Ovary (tissue), 9 donors: ENCODE measurements around the gene AGT. TPM values are rescaled to one million over a fixed set of nuclear protein-coding genes. Genes with fewer than 3 reads are reported as not detected.
"Not testable (repeated sequence)": the region's sequence is repeated elsewhere in the genome, so short reads cannot be mapped to it uniquely, and the experiment has no call there.

ENCODE experiments used
- DNase-seq, 5 donors: peaks; one replicate each; pipeline ENCODE4 v3.0.0-alpha.2; 2019 to 2020
- H3K27ac ChIP-seq, 2 donors: fragments of 200-600 bp; one replicate each; pipeline versions ENCODE4 v1.5.1 to v1.8.0; 2019 to 2022
- H3K27me3 ChIP-seq: fragments of 200-600 bp; one replicate; pipeline ENCODE4 v1.8.0; 2022
- H3K36me3 ChIP-seq: fragments of 200-600 bp; sonication (generic); one replicate; pipeline ENCODE4 v1.5.1; 2019
- H3K4me1 ChIP-seq: one replicate; pipeline ENCODE4 v1.8.1; 2013; ENCODE audit warnings: mild to moderate bottlenecking, moderate library complexity; ENCODE audit not compliant: insufficient read depth
- H3K4me3 ChIP-seq: fragments of 200-600 bp; sonication (generic); one replicate; pipeline ENCODE4 v1.5.1; 2017
- H3K9me3 ChIP-seq, 2 donors: fragments of 200-600 bp in 1 of 2; sonication (generic) in 1 of 2; one replicate each; pipeline versions ENCODE4 v1.5.1 to v1.8.1; 2013 to 2019; ENCODE audit warnings: mild to moderate bottlenecking in 1 of 2, moderate library complexity in 1 of 2
- EP300 ChIP-seq: sonication (generic); formaldehyde crosslinking; IDR thresholded peaks from one replicate; pipeline ENCODE4 v1.6.1; 2017; ENCODE audit warnings: antibody characterized with exemption
- POLR2A ChIP-seq: fragments of 450-650 bp; IDR thresholded peaks from one replicate; pipeline ENCODE4 v1.6.1; 2017; ENCODE audit warnings: antibody characterized with exemption, mild to moderate bottlenecking, moderate library complexity
- WGBS, 3 donors: extraction: QIAGEN DNeasy Blood & Tissue Kit in 1 of 3; methylation state at CpG; one replicate each; pipeline versions ENCODE4 v1.1.5 to v1.1.7; 2013 to 2017; 5-methylcytosine and 5-hydroxymethylcytosine counted together
- intact Hi-C, 4 donors: fragments of 100-400 bp; cut with DNase I; formaldehyde crosslinking; loops; one replicate each; pipeline versions ENCODE4 v1.11.0 to v1.15.1; 2022 to 2023
- polyA plus RNA-seq, 2 donors: library from polyadenylated mRNA; stranded (reverse); fragments of 200-250 nt in 1 of 2; fragments of 350-450 nt in 1 of 2; fragmentation: Illumina TruSeq in 1 of 2; extraction: RNeasy Lipid Tissue Mini Kit (QIAGEN cat#74804) in 1 of 2; gene quantifications; one replicate each; pipeline ENCODE4 v1.2.3, GENCODE V29; 2013 to 2014
- total RNA-seq, 7 donors: library from RNA; depleted of rRNA in 2 of 7; stranded (reverse); fragments of >200 nt in 2 of 7; fragmentation: NEBNext Ultra II Directional in 3 of 7; extraction: Animal tissue kit (Norgen Biotek cat#: 25700) in 3 of 7; gene quantifications; one replicate each; pipeline versions ENCODE4 v1.1.0 to v1.2.4, GENCODE V29; 2016 to 2023
- TF ChIP-seq, protein P1 (sequence below), 3 donors: fragments of 450-650 bp in 2 of 3; fragments of 200-600 bp in 1 of 3; IDR thresholded peaks; one replicate each; pipeline versions ENCODE4 v1.5.1 to v1.8.0; 2016 to 2022; ENCODE audit warnings: antibody characterized with exemption in 3 of 3, mild to moderate bottlenecking in 1 of 3
- donor health status: DM: no; HTN: no; CAD: no; lungs with moderate emphysema.
- donor health status: DM: no; HTN: no; CAD: no.
- donor health status: Bipolar disorder and iron deficiency.
- donor health status: DM: yes; HTN: yes; CAD: no.
- donor health status: DM: no; HTN: no; CAD: no.
- donor health status: DM: yes; HTN: yes; CAD: no.

Gene AGT
- total and polyA plus RNA-seq, 9 donors, result 0.60 to 10.0 (median 3.3) TPM

DNA sequence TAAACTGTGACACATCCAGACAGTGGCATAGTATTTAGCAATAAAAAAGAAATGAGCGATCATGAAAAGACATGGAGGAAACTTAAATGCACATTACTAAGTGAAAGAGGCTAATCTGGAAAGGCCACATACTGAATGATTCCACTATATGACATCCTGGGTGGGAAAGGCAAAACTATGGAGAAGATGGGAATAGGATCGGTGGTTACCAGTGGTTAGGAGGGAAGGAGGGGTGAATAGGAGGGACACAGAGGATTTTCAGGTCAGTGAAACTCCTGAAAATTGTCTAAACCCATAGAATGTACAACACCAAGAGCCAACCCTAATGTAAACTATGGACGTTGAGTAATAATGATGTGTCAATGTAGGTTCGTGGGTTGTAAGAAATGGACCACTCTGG is 13.8 kb downstream of the AGT start:
- WGBS, 3 donors, result 88 to 89% (median 88%) methylated on average over 4 of the region's 4 CpGs
- Histone ChIP-seq H3K4me1 (no peaks in the 10 kb centered on the region), H3K9me3 (no peaks in the 10 kb centered on the region), H3K4me3 (no peak overlapping the region), H3K27ac (no peak overlapping the region), H3K36me3 (no peaks in the 10 kb centered on the region), H3K27me3 (no peaks in the 10 kb centered on the region)
- intact Hi-C loops, result no loop called here
- no peak for DNase-seq
- TF ChIP-seq, protein P1, sequence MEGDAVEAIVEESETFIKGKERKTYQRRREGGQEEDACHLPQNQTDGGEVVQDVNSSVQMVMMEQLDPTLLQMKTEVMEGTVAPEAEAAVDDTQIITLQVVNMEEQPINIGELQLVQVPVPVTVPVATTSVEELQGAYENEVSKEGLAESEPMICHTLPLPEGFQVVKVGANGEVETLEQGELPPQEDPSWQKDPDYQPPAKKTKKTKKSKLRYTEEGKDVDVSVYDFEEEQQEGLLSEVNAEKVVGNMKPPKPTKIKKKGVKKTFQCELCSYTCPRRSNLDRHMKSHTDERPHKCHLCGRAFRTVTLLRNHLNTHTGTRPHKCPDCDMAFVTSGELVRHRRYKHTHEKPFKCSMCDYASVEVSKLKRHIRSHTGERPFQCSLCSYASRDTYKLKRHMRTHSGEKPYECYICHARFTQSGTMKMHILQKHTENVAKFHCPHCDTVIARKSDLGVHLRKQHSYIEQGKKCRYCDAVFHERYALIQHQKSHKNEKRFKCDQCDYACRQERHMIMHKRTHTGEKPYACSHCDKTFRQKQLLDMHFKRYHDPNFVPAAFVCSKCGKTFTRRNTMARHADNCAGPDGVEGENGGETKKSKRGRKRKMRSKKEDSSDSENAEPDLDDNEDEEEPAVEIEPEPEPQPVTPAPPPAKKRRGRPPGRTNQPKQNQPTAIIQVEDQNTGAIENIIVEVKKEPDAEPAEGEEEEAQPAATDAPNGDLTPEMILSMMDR (IDR thresholded peaks at IDR 0.05), result no peak
- no peak for TF ChIP-seq POLR2A

DNA sequence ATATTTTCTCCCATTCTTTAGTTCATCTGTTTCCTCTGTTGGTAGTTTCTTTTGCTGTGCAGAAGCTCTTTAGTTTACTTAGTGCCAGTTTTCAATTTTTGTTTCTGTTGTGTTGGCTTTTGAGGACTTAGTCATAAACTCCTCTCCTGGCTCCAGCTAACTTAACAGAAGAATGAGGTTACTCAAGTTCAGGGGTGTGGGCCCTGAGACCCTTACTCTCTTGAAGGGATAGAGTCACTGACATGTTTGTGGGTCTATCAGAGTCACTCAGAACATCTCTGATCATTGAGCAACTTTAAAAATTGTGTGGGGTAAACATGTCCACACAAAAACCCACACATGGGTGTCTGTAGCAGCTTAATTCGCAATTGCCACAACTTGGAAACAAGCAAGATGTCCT is 14.2 kb downstream of the AGT start:
- Histone ChIP-seq H3K27me3 (no peaks in the 10 kb centered on the region), H3K4me1 (no peaks in the 10 kb centered on the region), H3K36me3 (no peaks in the 10 kb centered on the region), H3K9me3 (no peaks in the 10 kb centered on the region), H3K4me3 (no peak overlapping the region), H3K27ac (no peak overlapping the region)
- intact Hi-C loops, result no loop called here
- WGBS, 3 donors, result 86 to 97% (median 90%) methylated on average over 1 of the region's 1 CpG
- no peak for DNase-seq
- TF ChIP-seq, protein P1 (IDR thresholded peaks at IDR 0.05), result no peak
- TF ChIP-seq EP300 (no peak), POLR2A (no peak)

DNA sequence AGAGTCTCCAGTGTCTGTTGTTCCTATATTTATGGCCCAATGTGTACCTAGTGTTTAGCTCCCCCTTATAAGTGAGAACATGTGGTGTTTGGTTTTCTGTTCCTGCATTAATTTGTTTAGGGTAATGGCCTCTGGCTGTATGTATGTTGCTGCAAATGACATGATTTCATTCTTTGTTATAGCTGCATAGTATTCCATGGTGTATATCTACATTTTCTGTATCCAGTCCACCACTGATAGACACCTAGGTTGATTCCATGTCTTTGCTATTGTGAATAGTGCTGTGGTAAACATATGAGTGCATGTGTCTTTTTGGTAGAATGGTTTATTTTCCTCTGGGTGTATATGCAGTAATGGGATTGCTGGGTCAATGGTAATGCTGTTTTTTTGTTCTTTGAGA is 15.0 kb downstream of the AGT start:
- H3K27ac ChIP-seq, H3K27me3 ChIP-seq, H3K36me3 ChIP-seq, H3K4me3 ChIP-seq, H3K9me3 ChIP-seq, DNase-seq, intact Hi-C loops, H3K4me1 ChIP-seq: not testable (repeated sequence)

DNA sequence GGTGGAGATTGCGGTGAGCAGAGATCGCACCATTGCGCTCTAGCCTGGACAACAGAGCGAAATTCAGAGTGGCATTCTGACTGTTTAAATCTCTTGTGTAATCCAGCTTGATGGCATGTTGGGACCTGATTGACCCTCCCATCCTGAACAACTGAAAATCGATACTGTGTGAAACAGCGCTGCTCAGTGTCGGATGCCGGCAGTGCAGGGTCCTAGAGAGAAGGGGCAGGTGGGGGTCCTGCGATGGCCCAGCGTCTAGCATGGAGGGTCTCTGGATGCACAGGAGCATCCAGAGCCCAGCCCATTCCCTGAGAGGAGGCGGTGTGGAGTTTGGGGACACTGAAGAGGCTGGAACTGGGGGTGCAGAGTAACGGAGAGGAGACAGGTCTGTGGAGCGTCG is 15.8 kb downstream of the AGT start:
- TF ChIP-seq POLR2A (no peak), EP300 (no peak)
- TF ChIP-seq, protein P1 (IDR thresholded peaks at IDR 0.05), result no peak
- intact Hi-C loops, result no loop called here
- DNase-seq, result no peak
- no peaks in the 10 kb centered on the region for H3K27me3 ChIP-seq
- H3K4me1 ChIP-seq, result no peaks in the 10 kb centered on the region
- no peaks in the 10 kb centered on the region for H3K9me3 ChIP-seq
- no peak overlapping the region for H3K4me3 ChIP-seq
- WGBS, 3 donors, result 92% methylated on average over 14 of the region's 14 CpGs
- no peak overlapping the region for H3K27ac ChIP-seq
- H3K36me3 ChIP-seq, result no peaks in the 10 kb centered on the region

DNA sequence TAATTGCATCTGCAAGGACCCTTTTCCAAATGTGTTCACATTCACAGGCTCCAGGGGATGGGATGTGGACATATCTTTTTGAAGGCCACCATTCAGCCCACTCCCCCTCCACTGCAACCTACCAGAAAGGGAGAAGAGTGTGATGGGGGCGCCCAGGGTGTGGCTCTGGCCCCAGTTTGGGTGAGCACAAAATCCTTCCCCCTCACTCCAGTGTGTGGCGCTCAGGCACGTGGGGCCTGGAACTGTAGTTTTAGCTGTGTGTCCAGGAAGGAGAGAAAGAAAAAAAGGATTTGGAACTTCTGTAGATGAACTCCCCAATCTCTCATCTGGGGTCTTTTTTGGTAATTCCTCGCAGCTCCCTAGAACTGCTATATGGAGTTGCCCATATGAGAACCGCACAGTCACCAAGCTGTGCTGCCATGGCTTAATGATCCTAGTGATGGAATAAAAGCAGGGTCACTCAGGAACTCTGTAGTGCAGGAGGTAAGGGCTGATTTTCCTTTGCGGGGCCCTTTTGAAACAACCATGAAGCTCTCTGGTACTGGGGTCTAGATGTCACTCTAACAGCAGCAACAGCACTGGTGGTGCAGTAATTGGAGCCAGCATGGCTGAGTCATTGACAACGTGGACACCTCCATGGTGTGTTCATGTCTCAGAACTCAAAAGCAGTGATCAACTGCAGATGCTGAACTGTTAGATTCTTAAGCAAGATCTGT is 17.0 kb downstream of the AGT start:
- H3K27me3 ChIP-seq, result no peaks in the 10 kb centered on the region
- H3K4me3 ChIP-seq, result no peak overlapping the region
- no peaks in the 10 kb centered on the region for H3K4me1 ChIP-seq
- intact Hi-C loops, result no loop called here
- H3K36me3 ChIP-seq, result no peaks in the 10 kb centered on the region
- 71 to 76% (median 73%) methylated on average over 7 of the region's 7 CpGs for WGBS, 3 donors
- no peaks in the 10 kb centered on the region for H3K9me3 ChIP-seq
- no peak overlapping the region for H3K27ac ChIP-seq
- TF ChIP-seq EP300 (no peak), POLR2A (no peak)
- DNase-seq, result no peak
